ENCODE measurements around the gene COPS2. TPM values are rescaled to one million over a fixed set of nuclear protein-coding genes. Genes with fewer than 3 reads are reported as not detected.

COPS2 gene
- total and polyA plus RNA-seq, 10 of the 15 experiments (the other 5 are each of a cell fraction or from before 2014, with no cell fraction given): 31.5 to 115 (median 76.3) TPM

DNA sequence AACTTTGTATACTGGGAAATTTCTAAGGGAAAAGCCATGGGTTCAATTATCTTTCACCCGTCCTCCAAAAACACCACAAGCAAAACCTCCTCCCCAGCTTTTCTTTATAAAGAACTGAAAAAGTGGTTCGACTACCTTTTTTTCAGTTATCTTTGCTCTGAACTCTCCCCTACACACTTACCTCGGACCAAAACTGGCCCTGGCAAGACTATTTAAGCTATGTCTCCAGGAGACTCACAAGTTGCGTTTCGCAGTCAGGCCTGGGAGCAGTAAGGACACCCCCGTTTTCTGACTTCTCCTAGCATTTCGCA is 645 bp downstream of the COPS2 start:
- H4K20me1 ChIP-seq (ENCODE audit: control insufficient read depth, insufficient read depth): no peaks in the 10 kb centered on the region
- peak overlapping the region; percentile 84 for H3K27ac ChIP-seq (ENCODE audit: control insufficient read depth, insufficient read depth)
- TF ChIP-seq BCL11A (IDR thresholded peaks at IDR 0.05; ENCODE audit: low read depth, low read length) (no peak), CREM (IDR thresholded peaks at IDR 0.05; ENCODE audit: low read depth) (no peak), NR2C1 (IDR thresholded peaks at IDR 0.05) (no peak)
- TF ChIP-seq, protein P1, sequence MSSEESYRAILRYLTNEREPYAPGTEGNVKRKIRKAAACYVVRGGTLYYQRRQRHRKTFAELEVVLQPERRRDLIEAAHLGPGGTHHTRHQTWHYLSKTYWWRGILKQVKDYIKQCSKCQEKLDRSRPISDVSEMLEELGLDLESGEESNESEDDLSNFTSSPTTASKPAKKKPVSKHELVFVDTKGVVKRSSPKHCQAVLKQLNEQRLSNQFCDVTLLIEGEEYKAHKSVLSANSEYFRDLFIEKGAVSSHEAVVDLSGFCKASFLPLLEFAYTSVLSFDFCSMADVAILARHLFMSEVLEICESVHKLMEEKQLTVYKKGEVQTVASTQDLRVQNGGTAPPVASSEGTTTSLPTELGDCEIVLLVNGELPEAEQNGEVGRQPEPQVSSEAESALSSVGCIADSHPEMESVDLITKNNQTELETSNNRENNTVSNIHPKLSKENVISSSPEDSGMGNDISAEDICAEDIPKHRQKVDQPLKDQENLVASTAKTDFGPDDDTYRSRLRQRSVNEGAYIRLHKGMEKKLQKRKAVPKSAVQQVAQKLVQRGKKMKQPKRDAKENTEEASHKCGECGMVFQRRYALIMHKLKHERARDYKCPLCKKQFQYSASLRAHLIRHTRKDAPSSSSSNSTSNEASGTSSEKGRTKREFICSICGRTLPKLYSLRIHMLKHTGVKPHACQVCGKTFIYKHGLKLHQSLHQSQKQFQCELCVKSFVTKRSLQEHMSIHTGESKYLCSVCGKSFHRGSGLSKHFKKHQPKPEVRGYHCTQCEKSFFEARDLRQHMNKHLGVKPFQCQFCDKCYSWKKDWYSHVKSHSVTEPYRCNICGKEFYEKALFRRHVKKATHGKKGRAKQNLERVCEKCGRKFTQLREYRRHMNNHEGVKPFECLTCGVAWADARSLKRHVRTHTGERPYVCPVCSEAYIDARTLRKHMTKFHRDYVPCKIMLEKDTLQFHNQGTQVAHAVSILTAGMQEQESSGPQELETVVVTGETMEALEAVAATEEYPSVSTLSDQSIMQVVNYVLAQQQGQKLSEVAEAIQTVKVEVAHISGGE (CRISPR knock-in tag; IDR thresholded peaks at IDR 0.05): no peak
- H3K4me1 ChIP-seq (ENCODE audit: control insufficient read depth, insufficient read depth, low read length): no peaks in the 10 kb centered on the region
- 0 out of 4 replicates have a peak, but pooled peaks cover 0 to 2% of the 10 kb centered on the region in 2 experiments for H3K36me3 ChIP-seq (ENCODE audit: control insufficient read depth in 2 of 2, insufficient read depth in 2 of 2, low read length in 1 of 2)
- no peaks in the 10 kb centered on the region for H3K9me3 ChIP-seq (replicated peaks; ENCODE audit: control insufficient read depth, insufficient read depth, low read length)
- CTCF ChIA-PET: interaction anchor here (1.1 to 3.7 kb wide), 2 partner anchors 9 to 24 kb away, joined by 3 to 31 read pairs; no protein-coding TSS in a partner anchor
- peak overlapping the region; percentile 89 for H3K9ac ChIP-seq (ENCODE audit: control insufficient read depth, insufficient read depth, low read length)
- H3K79me2 ChIP-seq (ENCODE audit: control insufficient read depth, insufficient read depth, low read length): peaks cover 71% of the 10 kb centered on the region
- peak overlapping the region; percentile 77 for H3K4me2 ChIP-seq (ENCODE audit: control insufficient read depth, insufficient read depth)
- intact Hi-C loops (cut with micrococcal nuclease; ENCODE audit: unreplicated experiment) (loop anchor here (5.0 to 10.0 kb wide), 2 partner anchors 468 to 800 kb away; partner anchors contain the start of genes DTWD1 and FAM227B), in situ Hi-C loops (cut with MboI) (loop anchor here (5.0 to 25.0 kb wide), 3 partner anchors 287 to 792 kb away; partner anchors contain the start of genes DTWD1 and FAM227B)
- RAD21 ChIA-PET (ENCODE audit: unreplicated experiment): interaction anchor here (1.8 kb wide), 1 partner anchor 8 kb away, joined by 9 read pairs; no protein-coding TSS in a partner anchor
- ATAC-seq (peak; percentile 39), FAIRE-seq (no peak), DNase-seq (ENCODE audit: low read depth, low spot score) (no peak)
- POLR2A ChIA-PET: no interaction called here
- H3K27me3 ChIP-seq (replicated peaks in 1 of 2; ENCODE audit: control insufficient read depth in 2 of 2, insufficient read depth in 2 of 2, low read length in 1 of 2): no peaks in the 10 kb centered on the region
- WGBS (ENCODE audit: insufficient coverage, insufficient replicate concordance, low lambda C conversion rate, missing lambda C conversion rate): under 1% methylated on average over 7 of the region's 7 CpGs
- SMC1A ChIA-PET (ENCODE audit: uncharacterized antibody, unreplicated experiment): interaction anchor here (1.2 to 3.3 kb wide), 5 partner anchors 9 to 293 kb away, joined by 3 to 18 read pairs (median 5); partner anchors contain the start of gene SECISBP2L
- H3K4me3 ChIP-seq: peak overlapping the region; percentile 97
- H2AFZ ChIP-seq (ENCODE audit: control insufficient read depth, low read depth, low read length): no peak overlapping the region
- no TSS peak for BruUV-seq (replicated peaks)
